Retinal pigment epithelial cell (primary cell): ENCODE measurements around the gene KANK4.
A peak's percentile ranks its signal among the peaks of the same experiment; 100 is the strongest.

ENCODE experiments used
- DNase-seq: peaks from one replicate; pipeline ENCODE4 v3.0.0-alpha.2; 2010; ENCODE audit warnings: low read depth
- H3K4me3 ChIP-seq: 2 replicates; pipeline ENCODE4 v1.5.1; 2011; ENCODE audit warnings: mild to moderate bottlenecking, low read length, control low read depth, moderate library complexity
- CTCF ChIP-seq: conservative IDR thresholded peaks from 2 replicates; pipeline ENCODE4 v1.5.1; 2011; ENCODE audit warnings: low read depth, low read length, control low read depth, inconsistent platforms

Gene KANK4

DNA sequence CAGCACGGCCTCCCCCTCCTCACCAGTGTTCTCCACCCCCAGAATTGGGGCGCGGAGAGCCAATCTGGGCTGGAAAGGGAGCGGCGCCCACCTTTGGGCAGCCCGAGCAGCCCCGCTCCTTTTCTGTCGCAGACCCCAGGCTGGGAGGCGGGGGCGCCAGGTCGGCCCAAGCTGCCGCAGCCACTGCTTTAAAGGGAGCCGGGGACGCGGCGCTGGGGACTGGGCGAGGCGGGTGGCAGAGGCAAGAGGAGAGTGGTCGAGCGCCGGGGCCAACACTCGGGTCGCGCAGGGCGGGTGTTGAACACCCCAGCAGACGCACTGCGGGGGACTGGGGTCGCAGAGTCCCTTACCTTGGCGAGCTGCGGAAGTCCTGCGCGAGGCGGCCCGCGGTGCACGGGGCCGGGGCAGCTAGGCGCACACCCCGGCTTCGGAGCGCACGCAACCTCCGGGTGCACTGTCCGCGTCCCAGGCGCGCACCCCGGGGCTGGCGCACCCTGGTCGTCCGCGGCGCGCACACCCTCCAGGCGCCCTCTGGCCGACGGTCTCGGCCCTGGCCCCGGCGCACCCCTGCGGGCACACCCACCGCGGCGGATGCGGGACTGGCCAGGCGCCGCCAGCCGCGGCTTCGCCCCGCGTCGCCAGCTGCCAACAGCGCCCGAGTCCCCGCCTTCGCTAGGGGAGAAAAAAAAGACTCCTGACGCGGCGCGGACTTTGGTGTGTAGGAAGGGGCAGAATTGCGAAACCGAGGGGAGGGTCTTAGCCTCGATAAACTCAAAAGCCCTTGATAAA, at the start of gene KANK4:
Gene KANK4 (minus strand): TSS at position 679 of the 789 bp plus-strand sequence. CDS start 37,870 bp downstream, outside the sequence.
- no peak for DNase-seq
- no peak for TF ChIP-seq CTCF
- peak within 1 kb of the TSS; percentile 17 for H3K4me3 ChIP-seq

DNA sequence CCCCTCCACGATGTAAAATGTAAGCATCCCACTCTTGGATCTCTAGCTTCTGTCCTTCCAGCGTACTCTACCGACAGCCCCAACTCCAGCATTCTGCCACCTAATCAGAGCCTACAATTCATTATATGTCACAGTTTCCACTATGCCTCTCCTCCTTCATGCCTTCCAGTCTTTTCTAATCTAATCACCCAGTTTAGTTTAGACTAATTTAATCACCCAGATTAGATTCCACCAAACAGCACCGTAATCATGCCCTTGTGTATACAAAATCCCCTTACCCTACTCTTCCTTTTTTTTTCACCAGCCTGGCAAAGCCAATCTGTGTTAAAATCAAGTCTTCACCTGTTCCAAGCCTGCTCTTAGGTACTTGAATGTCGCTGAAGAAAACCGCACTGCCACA, 49.8 kb upstream of the KANK4 start:
- no peak for DNase-seq
- no peak for TF ChIP-seq CTCF
- H3K4me3 ChIP-seq, result no peak overlapping the region

DNA sequence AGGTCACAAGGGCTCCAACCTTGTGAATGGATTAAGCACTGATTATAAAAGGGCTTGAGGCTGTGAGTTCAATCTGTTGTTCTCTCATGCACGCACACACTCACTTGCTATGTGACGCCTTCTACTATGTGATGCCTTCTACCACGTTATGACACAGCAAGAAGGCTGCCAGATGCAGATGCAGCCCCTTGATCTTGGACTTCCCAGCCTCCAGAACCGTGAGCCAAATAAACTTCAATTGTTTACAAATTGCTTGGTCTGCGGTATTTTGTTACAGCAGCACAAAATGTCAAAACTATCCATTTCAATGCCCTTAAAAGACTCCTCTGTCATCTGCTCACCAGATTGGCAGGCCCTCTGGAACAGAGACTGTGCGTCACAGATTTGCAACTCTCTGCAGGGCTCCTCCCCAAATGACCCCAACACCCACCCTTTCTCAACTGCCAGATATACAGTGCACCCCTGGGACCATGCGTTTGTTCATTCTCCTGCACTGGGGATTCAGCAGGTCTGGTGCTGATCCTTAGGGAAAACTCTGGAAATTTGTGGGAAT, 47.8 kb upstream of the KANK4 start:
- TF ChIP-seq CTCF, result no peak
- DNase-seq, result no peak

DNA sequence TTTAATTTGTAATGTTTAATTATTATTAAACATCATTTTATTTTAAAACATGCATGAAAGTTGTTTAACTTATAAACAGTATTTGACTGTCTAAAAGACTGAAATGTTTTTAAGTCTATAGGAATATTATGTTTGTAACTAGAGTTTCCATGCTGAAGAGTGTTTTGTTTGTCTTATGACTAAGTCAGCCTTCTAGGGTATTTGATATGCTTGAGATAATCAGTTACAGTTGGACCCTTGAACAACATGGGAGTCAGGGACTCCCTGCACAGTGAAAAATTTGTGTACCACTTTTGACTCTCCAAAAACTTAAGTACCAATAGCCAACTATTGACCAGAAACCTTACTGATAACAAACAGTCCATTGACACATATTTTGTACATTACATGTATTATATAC, 45.5 kb upstream of the KANK4 start:
- H3K4me3 ChIP-seq, result no peak overlapping the region
- TF ChIP-seq CTCF, result no peak
- DNase-seq, result no peak

More for the DNA sequence above, 47.8 kb upstream of the KANK4 start:
- no peak overlapping the region for H3K4me3 ChIP-seq

GRCh38 chr1:62362926-62363325, 43.7 kb upstream of the KANK4 start:
- no peak for DNase-seq
- TF ChIP-seq CTCF, result no peak
- no peak overlapping the region for H3K4me3 ChIP-seq

- TF ChIP-seq CTCF, result no peak
- H3K4me3 ChIP-seq, result no peak overlapping the region
- DNase-seq, result no peak
Measured at GRCh38 chr1:62362061-62362917, 43.1 kb upstream of the KANK4 start.
